Stimulated activated CD8-positive, alpha-beta memory T cell treated with anti-CD3 and anti-CD28 coated beads, Interleukin-4, amount 100 ng/mL, for 1 hour (primary cell): ENCODE results near the gene EDEM3.

Experiments
- DNase-seq, 2 donors: peaks; one replicate each; pipeline ENCODE4 v3.0.0-alpha.2; 2020; ENCODE audit warnings: low read depth in 2 of 2, low spot score in 1 of 2

The EDEM3 gene

GRCh38 chr1:184640505-184640904 is 114.2 kb downstream of the EDEM3 start:
- no peak for DNase-seq
